Endothelial cell of umbilical vein (primary cell): ENCODE data around the gene BCOR.

Experiments
- CTCF ChIP-seq, 2 donors: IDR thresholded peaks; 1 replicate in 1 of 2; 2 replicates in 1 of 2; pipeline ENCODE4 v1.5.1; 2011; ENCODE audit warnings: low read length in 2 of 2, mild to moderate bottlenecking in 2 of 2, moderate library complexity in 2 of 2, control low read depth in 1 of 2, inconsistent platforms in 1 of 2, low read depth in 1 of 2; ENCODE audit not compliant: insufficient read depth in 1 of 2; ENCODE audit errors: extremely low read depth in 1 of 2
- EZH2 ChIP-seq: IDR thresholded peaks from 2 replicates; pipeline ENCODE4 v1.6.1; 2012; ENCODE audit warnings: borderline replicate concordance, low read depth, mild to moderate bottlenecking, moderate library complexity, low read length, inconsistent platforms; ENCODE audit not compliant: severe bottlenecking
- FOS ChIP-seq: IDR thresholded peaks from 2 replicates; pipeline ENCODE4 v1.6.1; 2011; ENCODE audit warnings: mild to moderate bottlenecking, low read length, moderate library complexity, borderline replicate concordance; ENCODE audit not compliant: insufficient read depth
- GATA2 ChIP-seq: IDR thresholded peaks from 2 replicates; pipeline ENCODE4 v1.7.0; 2011; ENCODE audit warnings: low read depth, mild to moderate bottlenecking, moderate library complexity, mixed read lengths, low read length; ENCODE audit not compliant: insufficient read length, insufficient read depth
- MAX ChIP-seq: IDR thresholded peaks from 2 replicates; pipeline ENCODE4 v1.6.1; 2011; ENCODE audit not compliant: insufficient read depth, insufficient read length
- POLR2A ChIP-seq: IDR thresholded peaks from 2 replicates; pipeline ENCODE4 v1.6.1; 2012; ENCODE audit warnings: low read depth, mild to moderate bottlenecking, control low read depth, low read length
- POLR2AphosphoS5 ChIP-seq: IDR thresholded peaks from 2 replicates; pipeline ENCODE4 v1.6.1; 2012; ENCODE audit warnings: low read depth, mild to moderate bottlenecking, control low read depth, low read length, moderate library complexity; ENCODE audit not compliant: insufficient read depth

- TF ChIP-seq POLR2AphosphoS5 (no peak), CTCF (IDR thresholded peaks at IDR 0.05; ENCODE audit: extremely low read depth in 1 of 2, insufficient read depth in 1 of 2, low read depth in 1 of 2, low read length in 2 of 2) (no peak), POLR2A (no peak), EZH2 (no peak), MAX (no peak), GATA2 (no peak), FOS (no peak)
Observed at GRCh38 chrX:40006106-40007017, 91.4 kb downstream of the BCOR start.
